Measurements from ENCODE around the gene CELF2.
"Not testable (repeated sequence)": the region's sequence is repeated elsewhere in the genome, so short reads cannot be mapped to it uniquely, and the experiment has no call there.

Gene CELF2

DNA sequence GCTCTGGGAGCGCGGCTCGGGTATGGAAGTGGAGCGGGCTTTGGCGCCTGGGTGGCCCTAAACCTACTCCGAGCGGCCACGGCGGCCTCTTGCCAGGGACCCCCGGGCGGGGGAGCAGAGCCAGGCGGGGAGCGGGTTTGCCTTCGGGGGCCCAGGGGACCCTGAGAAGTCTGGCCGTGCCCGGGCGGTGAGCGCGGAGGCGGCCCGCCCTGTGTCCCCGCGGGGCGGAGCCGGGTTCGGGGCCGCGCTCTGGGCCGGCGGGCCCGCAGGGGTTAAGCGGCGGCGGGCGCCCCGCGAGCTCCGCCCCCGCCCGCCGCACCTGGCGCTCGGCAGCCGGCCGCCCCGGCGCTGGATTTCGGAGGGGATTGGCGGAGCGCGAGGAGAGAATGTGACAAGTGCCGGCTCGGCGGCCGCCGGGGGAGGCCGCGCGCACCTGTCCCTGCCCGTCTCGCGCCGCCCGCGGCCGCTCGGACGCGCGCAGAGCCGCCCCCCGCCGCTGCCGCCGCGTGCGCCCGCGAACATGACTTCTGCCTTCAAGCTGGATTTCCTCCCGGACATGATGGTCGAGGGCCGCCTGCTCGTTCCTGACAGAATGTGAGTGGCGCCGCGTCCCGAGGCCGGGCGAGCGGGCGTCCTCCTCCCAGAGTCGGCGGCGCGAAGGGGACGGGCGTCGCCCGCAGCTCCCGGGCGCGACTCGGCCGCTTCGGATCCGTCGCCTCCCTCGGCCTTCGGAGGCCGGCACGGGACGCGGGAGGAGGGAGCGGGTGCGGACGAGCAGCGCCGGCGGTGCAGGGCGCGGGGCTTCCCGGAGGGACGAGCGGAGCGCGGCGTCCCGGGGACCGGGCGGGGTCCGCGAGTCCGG lies at the start of gene CELF2:
Gene CELF2 (plus strand): TSS at position 303 of the 862 bp plus-strand sequence. CDS start 218 bp downstream, at position 521.
- peak; percentile 24 for DNase-seq

DNA sequence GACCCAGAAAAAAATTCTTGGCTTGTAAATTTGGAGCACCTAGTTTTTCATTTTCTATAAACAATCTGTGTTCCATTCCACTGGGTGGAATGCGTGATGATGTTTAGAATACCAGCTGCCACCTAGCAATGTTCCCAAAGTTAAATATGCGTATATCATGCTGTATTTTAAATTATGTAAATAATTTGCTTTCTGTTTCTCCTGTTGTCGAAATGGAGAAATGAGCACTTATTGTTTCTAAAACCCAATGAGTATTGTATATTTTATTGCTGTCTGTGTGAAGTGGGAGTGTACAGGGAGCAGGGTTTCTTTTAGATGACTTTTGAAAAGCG lies 49.4 kb upstream of the CELF2 start:
- no peak for DNase-seq

DNA sequence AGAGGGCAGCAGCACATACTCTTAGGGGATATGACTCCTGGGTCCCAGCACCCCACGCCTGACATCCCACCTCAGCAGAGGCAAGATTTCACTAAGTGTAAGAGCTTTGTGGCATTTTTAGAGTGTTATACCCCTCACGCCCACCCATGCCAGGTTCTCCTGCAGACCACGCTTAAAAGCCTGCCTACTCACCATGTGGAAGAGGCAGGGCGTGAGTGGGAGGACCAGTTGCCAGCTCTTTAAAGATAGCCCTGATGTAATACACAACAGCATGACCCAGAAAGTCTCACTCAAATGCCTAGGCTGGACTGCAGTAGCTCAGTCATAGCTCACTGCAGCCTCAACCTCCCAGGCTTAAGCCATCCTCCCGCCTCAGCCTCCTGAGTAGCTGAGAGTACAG lies 44.4 kb upstream of the CELF2 start:
- no peak for DNase-seq

DNA sequence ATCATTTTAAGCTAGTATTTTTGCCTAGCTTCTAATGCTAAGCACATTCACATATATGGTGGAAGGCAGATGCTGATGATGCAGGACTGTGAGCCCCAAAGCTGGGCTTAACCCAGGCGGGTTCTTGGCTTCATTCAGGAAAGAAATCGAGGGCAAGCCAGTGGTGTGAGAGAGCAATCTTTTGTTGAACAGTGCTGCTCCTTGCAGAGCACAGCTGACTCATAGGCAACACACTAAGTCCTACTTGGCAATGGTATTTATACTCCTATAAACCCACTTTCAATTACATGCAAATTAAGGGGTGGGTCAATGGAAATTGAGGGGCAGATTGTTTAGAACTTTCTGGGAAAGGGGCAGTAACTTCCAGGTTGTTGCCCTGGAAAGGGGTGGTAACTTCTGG lies 42.0 kb upstream of the CELF2 start:
- no peak for DNase-seq

DNA sequence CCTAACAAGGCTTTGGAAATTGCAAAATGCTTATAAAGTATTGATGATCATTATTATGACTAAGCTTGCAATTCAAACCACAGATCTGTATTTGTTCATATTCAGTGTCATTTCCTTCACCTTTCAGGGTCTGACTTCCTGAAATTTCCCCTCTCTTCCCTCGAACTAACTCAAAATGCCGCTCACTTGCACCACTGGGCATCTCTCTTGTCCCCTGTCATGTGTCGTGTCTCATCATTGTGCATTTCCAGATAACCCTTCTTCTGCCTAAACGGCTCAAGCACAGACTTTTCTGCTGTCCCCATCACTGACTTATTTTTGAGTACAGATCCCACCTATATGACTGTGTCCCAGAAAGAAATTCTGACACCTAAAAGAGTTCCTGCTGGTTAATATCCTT lies 41.0 kb upstream of the CELF2 start:
- no peak for DNase-seq

DNA sequence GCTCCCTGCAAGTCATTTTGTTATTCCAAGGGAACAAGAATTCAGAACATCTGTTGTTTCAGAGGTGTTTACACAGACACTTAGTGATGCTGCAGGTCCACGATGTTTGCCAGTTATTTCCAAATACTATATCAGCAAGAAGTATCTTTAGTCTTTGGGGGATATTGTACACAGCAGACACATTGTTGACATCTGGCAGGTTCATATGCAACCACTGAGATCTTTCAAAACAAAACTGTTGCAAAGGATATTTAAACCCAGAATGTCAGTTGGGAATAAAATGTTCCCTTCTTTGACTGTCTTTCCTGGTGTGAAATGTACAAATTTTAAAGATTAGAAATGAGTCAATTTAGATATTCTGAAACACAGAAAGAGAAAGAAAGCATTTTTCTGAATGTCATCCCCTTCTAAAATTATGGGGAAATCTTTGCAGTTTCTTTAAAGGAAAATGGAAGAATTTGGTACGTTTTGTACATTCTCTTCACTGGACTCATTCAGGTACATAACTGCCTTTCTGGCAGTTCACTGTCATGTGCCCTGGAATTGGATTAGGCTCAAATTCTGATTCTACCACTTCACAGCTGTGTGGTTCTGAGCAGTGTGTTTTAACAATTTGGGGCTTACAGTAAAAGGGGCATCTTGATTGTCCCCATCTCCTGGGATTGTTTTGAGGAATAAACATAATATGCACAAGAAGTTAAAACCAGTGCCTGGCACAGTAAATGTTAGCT lies 40.3 kb upstream of the CELF2 start:
- no peak for DNase-seq

DNA sequence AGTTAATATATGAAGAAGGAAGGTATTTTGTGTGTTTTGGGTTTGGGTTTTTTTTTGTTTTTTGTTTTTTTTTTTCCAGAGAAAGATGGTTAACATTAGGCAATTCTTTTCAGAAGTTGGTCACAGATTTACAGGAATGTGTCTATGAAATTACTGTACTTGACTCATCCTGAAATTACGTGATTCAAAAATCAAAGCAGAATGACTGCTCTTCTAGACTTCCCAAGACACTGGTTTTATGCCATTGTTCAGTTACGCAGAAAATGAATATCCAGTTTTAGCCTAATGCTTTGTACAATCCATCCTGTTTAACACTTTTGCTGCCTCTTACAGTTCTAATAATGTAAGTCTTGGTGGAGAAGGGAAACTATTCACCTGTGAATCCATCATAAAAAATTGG lies 39.7 kb upstream of the CELF2 start:
- DNase-seq: no peak

DNA sequence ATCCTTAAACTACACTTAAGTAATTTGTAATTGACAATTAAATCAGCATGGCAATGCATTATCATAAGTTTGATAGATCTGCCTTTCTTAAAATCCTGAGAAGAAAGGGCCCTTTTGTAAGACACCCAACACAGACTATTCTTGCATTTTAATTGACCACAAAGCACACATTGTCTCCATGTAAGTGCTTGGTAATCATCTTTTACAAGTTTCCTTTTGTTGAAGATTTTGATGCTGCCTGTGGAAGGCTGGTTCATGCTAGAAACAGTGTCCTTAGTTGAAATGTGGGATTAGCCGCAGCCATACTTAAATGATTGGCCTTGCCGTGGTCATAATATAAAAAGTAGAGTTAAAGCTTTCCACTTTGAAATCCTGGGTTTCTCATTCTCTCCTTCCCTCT lies 32.3 kb upstream of the CELF2 start:
- DNase-seq: no peak

DNA sequence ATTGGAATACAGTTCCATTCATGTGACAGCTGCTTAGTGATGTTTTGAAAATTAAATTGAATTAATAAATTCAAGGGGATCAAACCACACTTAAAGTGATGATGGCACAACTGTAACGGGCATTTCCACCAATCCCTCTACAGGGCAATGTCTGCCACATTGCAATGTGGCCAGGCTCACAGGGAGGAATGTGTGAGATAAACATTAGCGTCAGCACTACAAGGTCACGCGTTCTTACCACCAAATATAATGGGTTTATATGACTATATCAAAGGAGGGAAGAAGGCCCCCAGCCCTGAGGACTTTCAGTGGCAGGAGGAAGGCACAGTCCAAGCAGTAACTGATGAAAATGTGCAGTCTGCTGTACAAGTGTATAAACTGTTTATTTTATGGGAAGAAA lies 31.1 kb upstream of the CELF2 start:
- no peak for DNase-seq

DNA sequence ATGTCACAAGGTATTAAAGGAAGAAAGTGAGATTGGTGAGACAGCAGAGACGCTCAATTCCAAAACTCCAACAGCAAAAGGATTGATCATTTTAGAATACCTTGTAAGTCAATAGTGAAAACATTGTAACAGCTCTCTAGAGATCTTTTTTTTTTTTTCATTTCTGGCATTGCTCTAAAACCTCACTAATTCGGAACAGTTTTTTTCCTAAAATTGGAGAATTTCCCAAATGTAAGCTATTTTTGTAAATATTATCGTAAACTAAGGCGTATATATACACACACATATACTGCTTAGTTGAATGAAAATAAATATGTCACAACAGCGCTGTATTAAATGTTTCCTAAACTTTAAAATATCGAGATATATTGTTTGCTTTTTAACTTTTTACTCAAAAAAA lies 30.6 kb upstream of the CELF2 start:
- DNase-seq: no peak

DNA sequence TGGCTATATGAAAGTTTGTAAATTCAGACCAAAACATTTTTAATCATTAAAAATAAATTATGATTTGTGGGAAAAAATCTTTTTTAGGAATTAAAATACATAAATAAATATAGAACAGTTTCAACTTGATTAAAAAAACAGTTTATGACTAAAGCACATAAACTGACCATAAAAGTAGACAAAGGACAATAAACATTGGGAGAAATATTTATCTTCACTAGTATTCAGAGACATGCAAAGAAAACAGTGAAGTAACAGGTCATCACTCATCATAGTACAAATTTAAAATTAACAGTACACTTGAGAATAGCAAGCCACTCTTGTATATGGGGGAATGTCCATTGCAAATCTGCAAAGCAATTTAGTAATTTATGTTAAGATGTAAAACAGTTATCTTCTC lies 28.0 kb upstream of the CELF2 start:
- no peak for DNase-seq

DNA sequence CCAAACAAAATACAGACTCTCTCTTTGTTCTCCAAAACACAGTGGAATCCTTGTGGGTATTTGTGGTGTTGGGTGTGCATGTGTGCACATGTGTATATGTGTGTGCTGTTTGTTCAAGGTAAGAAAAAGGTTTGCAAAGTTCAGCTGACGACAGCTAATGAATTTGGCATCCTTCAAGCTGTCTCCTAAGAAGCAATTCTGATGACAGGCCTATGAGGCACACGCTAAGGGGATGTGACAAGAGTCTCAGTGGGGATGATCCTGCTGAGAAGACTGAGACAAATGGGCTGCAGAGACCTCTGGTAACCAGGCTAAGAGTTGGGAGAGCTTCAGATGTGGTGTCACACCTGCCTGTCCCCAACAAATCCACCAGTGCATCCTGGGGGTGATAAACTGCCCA lies 26.5 kb upstream of the CELF2 start:
- no peak for DNase-seq

DNA sequence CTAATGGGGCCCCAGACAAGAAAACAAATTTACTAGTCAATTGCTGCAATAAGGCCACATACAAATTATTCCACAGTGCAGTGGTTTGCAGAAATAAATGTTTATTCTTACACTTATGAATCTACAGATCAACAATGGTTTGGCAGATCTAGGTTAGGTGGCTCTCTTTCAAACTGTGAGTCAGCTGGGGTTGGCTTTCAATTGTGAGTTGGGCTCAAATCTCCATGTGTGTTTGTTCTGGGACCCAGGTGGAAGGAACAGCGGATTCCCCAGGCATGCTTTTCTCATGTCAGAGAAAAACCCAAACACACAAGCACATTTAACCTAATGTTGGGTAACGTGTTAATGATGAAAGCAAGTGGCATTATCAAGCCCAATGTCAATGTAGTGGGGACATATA lies 25.6 kb upstream of the CELF2 start:
- DNase-seq: no peak

DNA sequence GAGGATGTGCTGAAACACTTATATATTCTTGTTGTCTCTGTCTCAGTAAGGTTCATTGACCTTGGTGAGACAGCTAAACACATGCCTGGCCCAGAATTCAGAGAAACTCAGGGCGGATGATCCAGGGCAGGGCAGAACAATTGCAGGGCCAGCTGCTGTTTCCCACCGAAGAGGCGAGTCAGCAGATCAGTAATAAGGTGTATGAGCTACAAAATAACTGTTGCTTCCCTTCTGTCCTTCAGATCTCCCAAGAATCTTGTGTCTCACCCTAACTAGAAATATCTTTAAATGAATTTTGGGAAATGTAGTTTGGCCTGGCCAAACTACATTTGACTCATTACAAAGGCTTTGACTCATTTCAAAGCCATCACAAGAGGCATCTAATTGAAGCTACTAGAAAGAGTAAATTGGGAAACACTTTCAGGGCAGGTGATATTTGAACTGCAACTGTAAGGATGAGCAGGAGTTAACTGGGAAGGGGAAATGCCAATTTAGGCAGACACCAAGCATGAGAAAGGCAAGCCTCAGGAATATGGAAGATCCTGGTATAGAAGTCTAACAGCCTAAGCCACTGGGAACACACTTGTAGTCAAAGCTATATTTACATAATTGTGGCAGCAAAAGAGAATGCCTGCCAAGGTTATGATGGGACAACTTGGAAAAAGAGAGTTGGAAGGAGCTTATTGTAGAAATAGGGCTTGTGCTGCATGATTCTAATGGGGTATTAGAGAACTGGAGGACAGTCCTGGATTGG lies 24.5 kb upstream of the CELF2 start:
- no peak for DNase-seq

DNA sequence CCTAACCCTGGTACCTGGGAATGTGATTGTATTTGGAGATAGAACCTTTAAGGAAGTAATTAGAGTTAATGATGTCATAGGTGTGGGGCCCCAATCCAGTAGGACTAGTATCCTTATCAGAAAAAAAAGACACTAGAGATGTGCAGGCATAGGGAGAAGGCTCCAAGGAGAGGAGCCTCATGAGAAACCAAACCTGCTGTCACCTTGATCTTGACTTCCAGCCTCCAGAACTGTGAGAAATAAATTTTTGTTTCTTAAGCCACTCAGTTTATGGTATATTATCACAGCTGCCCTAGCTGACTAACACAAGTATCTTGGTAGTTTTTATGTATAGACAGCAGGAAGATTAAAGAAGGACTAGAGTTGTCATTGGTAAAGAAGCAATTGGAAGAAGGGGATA lies 23.9 kb upstream of the CELF2 start:
- DNase-seq: no peak

DNA sequence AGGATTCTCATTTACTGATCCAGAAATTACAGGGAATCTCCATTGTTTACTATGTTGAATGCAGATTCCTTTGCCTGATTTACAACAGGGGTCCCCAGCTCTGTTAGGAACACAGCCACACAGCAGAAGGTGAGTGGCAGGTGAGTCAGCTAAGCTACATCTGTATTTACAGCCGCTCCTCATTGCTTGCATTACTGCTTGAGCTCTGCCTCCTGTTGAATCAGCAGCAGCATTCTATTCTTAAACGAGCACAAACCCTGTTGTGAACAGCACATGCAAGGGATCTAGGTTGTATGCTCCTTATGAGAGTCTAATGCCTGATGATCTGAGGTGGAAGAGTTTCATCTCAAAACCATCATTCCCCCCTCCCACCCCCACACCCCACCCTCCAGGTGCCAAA lies 23.3 kb upstream of the CELF2 start:
- DNase-seq: no peak

DNA sequence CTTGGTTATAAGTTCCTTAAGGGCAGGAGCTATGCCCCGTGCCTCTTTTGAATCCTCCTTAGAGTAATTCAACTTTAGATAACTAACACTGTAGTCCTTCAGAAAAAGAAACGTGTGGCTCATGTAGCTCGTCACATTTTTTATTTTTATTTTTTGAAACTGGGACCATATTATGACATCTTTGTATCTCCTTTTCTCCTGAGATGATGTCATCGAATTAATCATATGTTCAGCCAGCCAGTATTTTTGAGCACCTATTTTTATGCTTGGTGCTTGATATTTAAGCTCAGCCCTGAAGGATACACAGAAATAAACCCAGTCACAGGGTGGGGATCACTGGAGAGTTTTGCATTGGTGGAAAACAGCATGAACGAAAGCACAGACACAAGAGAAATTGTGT lies 22.6 kb upstream of the CELF2 start:
- no peak for DNase-seq

DNA sequence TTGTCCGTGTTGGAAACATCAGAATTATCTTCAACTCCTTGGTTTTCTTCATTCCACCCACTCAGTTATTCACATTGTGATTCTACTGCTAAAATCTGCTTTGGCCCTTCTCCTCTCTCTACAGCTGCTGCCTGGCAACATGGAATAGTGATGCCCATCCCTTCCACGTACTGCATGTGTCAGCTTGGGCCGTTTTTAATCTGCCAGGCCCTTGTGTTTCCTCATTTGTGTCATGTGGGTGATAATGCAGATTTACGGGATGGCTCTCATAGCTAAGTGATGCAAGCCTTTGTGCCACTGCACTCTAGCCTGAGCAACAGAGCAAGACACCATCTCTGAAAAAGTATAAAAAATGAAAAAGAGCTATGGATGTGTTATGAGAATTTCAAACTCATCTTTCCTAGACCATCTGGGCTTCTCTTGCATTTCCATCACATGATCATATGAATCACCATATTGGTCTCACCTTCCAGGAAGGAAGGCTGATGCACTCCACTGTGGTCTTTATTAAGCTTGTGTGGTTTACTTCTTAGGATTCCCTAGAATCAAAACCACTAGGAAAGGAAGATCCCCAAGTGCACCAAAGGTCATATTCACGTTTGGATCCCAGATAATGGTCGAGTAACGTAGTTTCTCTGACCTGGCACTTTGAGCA lies 20.6 kb upstream of the CELF2 start:
- no peak for DNase-seq

DNA sequence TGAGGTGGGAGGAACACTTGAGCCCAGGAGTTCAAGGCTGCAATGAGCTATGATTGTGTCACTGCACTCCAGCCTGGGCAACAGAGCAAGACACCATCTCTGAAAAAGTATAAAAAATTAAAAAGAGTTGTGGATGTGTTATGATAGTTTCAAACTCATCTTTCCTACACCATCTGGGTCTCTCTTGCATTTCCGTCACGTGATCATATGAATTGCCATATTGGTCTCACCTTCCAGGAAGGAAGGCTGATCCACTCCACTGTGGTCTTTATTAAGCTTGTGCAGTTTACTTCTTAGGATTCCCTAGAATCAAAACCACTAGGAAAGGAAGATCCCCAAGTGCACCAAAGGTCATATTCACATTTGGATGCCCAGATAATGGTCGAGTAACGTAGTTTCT lies 18.2 kb upstream of the CELF2 start:
- DNase-seq: not testable (repeated sequence)

DNA sequence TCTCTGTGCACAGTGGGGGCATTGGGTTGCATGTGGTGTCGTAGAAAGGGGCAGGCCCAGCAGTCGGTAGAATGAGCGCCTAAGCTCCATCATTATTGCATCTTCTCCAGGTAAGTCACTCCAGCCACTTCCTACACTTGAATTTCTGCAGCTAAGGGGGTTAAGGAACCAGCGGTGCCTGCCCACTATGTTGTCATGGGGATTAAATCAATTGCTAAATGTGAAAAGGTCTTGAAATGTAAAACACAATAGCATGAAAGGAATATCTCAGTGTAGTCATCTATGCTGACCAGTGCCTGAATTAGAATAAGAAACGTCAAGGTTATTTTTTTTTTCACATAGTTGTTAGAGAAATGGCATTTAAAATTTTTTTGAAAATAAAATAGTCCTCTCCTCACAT lies 15.2 kb upstream of the CELF2 start:
- DNase-seq: no peak

DNA sequence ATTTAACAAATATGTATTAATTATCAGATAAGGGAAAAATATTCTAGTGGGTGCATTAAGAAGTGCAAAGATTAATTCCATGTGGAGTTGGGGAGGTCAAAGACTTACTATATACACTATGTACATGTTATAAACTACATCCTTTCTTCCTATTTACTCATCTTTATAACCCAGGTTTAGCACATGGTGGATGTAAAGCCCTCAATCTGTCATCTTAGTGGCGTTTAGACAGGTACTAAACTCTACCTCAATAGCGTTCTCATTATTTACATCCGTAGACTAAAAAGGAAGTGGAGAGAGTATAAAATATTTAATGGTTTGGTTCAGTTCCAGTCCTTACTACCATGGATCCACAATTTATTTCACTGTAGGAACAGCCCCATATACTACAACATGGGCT lies 14.8 kb upstream of the CELF2 start:
- DNase-seq: no peak

DNA sequence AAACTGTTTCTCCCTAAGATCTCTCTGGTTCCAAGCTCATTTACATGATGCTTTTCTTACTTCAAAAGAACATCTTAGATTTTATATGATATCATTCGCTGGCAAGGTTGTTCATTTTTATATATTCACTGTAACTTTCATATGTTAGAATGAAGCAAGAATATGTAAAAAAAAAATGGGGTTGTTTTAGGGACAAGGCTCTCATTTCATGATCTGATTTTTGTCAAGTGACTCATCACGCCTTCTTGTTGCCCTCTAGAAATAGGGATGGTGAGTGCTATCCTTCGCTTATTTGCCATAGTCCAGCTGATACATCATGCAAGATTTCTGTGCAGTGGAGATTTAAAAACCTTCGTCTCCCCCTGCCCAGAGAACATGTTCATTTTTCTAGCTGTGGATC lies 14.0 kb upstream of the CELF2 start:
- no peak for DNase-seq

Data from NCI-H1436 (cell line).